ENCODE results near the gene PDP2. TPM values are rescaled to one million over a fixed set of nuclear protein-coding genes. Genes with fewer than 3 reads are reported as not detected.

Gene PDP2
- total RNA-seq, 1 experiment from 2014 or later: 21.5 TPM

DNA sequence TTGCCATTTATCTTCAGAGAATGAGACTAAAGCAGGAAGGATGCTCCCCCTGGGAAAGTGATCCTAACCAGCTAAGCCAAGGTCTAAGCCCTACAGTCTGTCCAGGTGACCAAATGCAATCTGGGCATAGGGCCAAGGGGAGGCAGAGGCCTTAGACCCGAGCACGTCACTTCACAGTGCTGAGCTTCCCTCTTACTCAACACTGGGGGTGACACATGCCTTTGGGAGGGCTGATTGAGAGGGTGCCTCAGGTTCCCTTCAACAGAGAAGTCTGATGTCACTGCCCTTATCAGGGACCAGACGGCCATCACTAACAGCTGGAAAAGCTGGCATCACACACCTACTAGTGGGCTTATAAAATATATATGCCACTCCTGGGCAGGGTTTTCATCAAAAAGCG, 49.9 kb downstream of the PDP2 start:
- no peak overlapping the region for H3K27ac Mint-ChIP-seq (ENCODE audit: low read depth, unreplicated experiment)
- H3K9me3 Mint-ChIP-seq (ENCODE audit: unreplicated experiment): no peaks in the 10 kb centered on the region
- ChIA-PET POLR2A (interaction anchor here (0.6 to 1.8 kb wide), 8 partner anchors 9 to 921 kb away, joined by 3 to 14 read pairs (median 4); no protein-coding TSS in a partner anchor), CTCF (interaction anchor here (1.1 to 5.5 kb wide), 4 partner anchors 17 to 36 kb away, joined by 3 to 58 read pairs (median 3); no protein-coding TSS in a partner anchor)
- peak; percentile 89 for DNase-seq (ENCODE audit: unreplicated experiment)
- intact Hi-C loops (cut with micrococcal nuclease): no loop called here
- H3K4me3 Mint-ChIP-seq (ENCODE audit: unreplicated experiment): no peak overlapping the region
- BruUV-seq (replicated peaks): no TSS peak
- peaks cover 45% of the 10 kb centered on the region for H3K4me1 Mint-ChIP-seq (ENCODE audit: insufficient read depth, unreplicated experiment)
- TF ChIP-seq, protein P1, sequence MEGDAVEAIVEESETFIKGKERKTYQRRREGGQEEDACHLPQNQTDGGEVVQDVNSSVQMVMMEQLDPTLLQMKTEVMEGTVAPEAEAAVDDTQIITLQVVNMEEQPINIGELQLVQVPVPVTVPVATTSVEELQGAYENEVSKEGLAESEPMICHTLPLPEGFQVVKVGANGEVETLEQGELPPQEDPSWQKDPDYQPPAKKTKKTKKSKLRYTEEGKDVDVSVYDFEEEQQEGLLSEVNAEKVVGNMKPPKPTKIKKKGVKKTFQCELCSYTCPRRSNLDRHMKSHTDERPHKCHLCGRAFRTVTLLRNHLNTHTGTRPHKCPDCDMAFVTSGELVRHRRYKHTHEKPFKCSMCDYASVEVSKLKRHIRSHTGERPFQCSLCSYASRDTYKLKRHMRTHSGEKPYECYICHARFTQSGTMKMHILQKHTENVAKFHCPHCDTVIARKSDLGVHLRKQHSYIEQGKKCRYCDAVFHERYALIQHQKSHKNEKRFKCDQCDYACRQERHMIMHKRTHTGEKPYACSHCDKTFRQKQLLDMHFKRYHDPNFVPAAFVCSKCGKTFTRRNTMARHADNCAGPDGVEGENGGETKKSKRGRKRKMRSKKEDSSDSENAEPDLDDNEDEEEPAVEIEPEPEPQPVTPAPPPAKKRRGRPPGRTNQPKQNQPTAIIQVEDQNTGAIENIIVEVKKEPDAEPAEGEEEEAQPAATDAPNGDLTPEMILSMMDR (IDR thresholded peaks at IDR 0.05; ENCODE audit: unreplicated experiment): no peak
- H3K27me3 Mint-ChIP-seq (ENCODE audit: insufficient read depth, unreplicated experiment): no peaks in the 10 kb centered on the region
- H3K36me3 Mint-ChIP-seq (ENCODE audit: insufficient read depth, unreplicated experiment): peaks cover 31% of the 10 kb centered on the region

DNA sequence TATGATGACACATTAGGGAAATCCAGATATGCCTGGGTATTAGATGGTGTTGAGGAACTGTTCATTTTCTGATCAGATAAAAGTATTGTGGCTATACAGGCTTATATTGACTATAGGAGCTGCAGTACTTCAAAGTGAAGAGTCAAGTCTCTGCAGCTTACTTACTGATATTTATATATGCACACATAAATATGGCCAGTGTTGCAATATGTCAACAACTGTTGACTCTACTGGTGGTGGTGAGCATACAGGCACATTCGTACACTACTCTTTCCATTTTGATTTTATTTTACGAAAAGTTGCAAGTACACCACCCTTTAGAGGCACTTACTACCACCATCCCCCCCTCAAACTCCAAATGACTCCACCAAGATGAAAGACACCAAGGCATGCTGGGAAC, 51.4 kb downstream of the PDP2 start:
- TF ChIP-seq, protein P1 (IDR thresholded peaks at IDR 0.05; ENCODE audit: unreplicated experiment): no peak
- CTCF ChIA-PET: interaction anchor here (1.0 to 5.5 kb wide), 3 partner anchors 33 to 515 kb away, joined by 3 to 58 read pairs (median 3); no protein-coding TSS in a partner anchor
- BruUV-seq (replicated peaks): no TSS peak
- intact Hi-C loops (cut with micrococcal nuclease): no loop called here
- Mint-ChIP-seq H3K4me3 (ENCODE audit: unreplicated experiment) (no peak overlapping the region), H3K27ac (ENCODE audit: low read depth, unreplicated experiment) (no peak overlapping the region), H3K9me3 (ENCODE audit: unreplicated experiment) (no peaks in the 10 kb centered on the region), H3K27me3 (ENCODE audit: insufficient read depth, unreplicated experiment) (no peaks in the 10 kb centered on the region), H3K36me3 (ENCODE audit: insufficient read depth, unreplicated experiment) (peaks cover 32% of the 10 kb centered on the region), H3K4me1 (ENCODE audit: insufficient read depth, unreplicated experiment) (peaks cover 53% of the 10 kb centered on the region)
- DNase-seq (ENCODE audit: unreplicated experiment): no peak
- POLR2A ChIA-PET: interaction anchor here (0.8 to 1.5 kb wide), 2 partner anchors 9 to 13 kb away, joined by 3 read pairs; no protein-coding TSS in a partner anchor

DNA sequence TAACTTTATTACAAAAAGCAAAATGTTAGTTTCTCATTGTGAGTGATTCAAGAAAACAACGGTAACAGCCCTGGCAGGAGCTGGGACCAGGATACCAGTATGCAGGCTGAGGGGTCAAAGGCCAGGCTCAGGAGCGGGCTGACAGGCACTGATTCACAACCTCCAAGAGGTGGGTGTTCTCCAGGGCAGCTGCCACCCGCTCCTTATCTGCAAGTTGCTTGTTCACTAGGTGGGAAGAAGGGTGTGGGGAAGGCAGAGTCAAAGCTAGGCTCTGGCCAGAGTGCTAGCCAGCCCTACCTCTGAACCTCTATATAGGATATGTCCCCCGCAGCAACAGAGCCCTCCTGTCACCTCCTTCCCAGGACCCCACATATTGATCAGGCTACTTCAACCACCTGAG, 51.8 kb downstream of the PDP2 start:
- Mint-ChIP-seq H3K4me3 (ENCODE audit: unreplicated experiment) (no peak overlapping the region), H3K36me3 (ENCODE audit: insufficient read depth, unreplicated experiment) (peaks cover 36% of the 10 kb centered on the region), H3K4me1 (ENCODE audit: insufficient read depth, unreplicated experiment) (peaks cover 51% of the 10 kb centered on the region), H3K27me3 (ENCODE audit: insufficient read depth, unreplicated experiment) (no peaks in the 10 kb centered on the region), H3K9me3 (ENCODE audit: unreplicated experiment) (no peaks in the 10 kb centered on the region), H3K27ac (ENCODE audit: low read depth, unreplicated experiment) (no peak overlapping the region)
- POLR2A ChIA-PET: interaction anchor here (0.8 to 2.8 kb wide), 3 partner anchors 9 to 34 kb away, joined by 3 to 48 read pairs (median 3); no protein-coding TSS in a partner anchor
- TF ChIP-seq, protein P1 (IDR thresholded peaks at IDR 0.05; ENCODE audit: unreplicated experiment): no peak
- CTCF ChIA-PET: interaction anchor here (0.5 to 5.5 kb wide), 4 partner anchors 25 to 1106 kb away, joined by 3 to 58 read pairs (median 3); no protein-coding TSS in a partner anchor
- BruUV-seq (replicated peaks): no TSS peak
- intact Hi-C loops (cut with micrococcal nuclease): no loop called here
- DNase-seq (ENCODE audit: unreplicated experiment): no peak

DNA sequence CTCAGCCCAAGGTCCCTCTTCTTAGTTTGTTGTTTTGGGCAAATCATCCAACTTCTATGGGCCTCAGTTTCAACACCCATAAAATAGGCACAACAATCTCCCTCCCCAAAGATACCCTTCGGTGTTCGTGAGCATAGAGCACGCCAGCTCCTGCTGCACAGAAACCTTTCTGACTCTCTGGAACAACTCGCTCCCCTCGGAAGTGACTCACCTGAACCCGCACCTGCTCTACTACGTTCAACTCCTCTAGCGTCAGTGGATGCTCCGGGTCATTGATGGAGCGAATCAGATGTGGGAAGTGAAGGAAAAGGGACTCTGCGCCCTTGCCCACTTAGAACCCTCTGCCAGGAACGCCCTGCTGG, 53.4 kb downstream of the PDP2 start:
- ChIA-PET POLR2A (interaction anchor here (0.8 to 2.8 kb wide), 8 partner anchors 10 to 170 kb away, joined by 3 to 48 read pairs (median 3); partner anchors contain the start of genes CES4A and PDP2), CTCF (interaction anchor here (1.2 to 5.5 kb wide), 3 partner anchors 16 to 39 kb away, joined by 3 to 58 read pairs (median 3); no protein-coding TSS in a partner anchor)
- Mint-ChIP-seq H3K4me3 (ENCODE audit: unreplicated experiment) (peak overlapping the region; percentile 97), H3K27me3 (ENCODE audit: insufficient read depth, unreplicated experiment) (no peaks in the 10 kb centered on the region), H3K36me3 (ENCODE audit: insufficient read depth, unreplicated experiment) (peaks cover 37% of the 10 kb centered on the region), H3K9me3 (ENCODE audit: unreplicated experiment) (no peaks in the 10 kb centered on the region), H3K27ac (ENCODE audit: low read depth, unreplicated experiment) (peak overlapping the region; percentile 94), H3K4me1 (ENCODE audit: insufficient read depth, unreplicated experiment) (peaks cover 36% of the 10 kb centered on the region)
- DNase-seq (ENCODE audit: unreplicated experiment): peak; percentile 38
- TF ChIP-seq, protein P1 (IDR thresholded peaks at IDR 0.05; ENCODE audit: unreplicated experiment): no peak
- TSS peak; percentile 36 for BruUV-seq (replicated peaks)
- intact Hi-C loops (cut with micrococcal nuclease): no loop called here

Data from MCF 10A (cell line).